ENCODE measurements around the gene PCDHGA6. TPM values are rescaled to one million over a fixed set of nuclear protein-coding genes. Genes with fewer than 3 reads are reported as not detected.
"Not testable (repeated sequence)": the region's sequence is repeated elsewhere in the genome, so short reads cannot be mapped to it uniquely, and the experiment has no call there.

The PCDHGA6 gene
- total RNA-seq, 1 experiment from 2014 or later, result 0.07 TPM

- intact Hi-C loops (cut with micrococcal nuclease), result no loop called here
- Histone ChIP-seq H3K9me3 (ENCODE audit: control insufficient read depth in 1 of 2, insufficient read depth in 1 of 2, low read depth in 1 of 2, low read length in 2 of 2) (no peaks in the 10 kb centered on the region), H3K79me2 (ENCODE audit: insufficient read depth, low read length) (no peaks in the 10 kb centered on the region), H3K9ac (ENCODE audit: low read length) (no peak overlapping the region), H3K4me3 (replicated peaks in 1 of 2; ENCODE audit: low read depth in 1 of 2, low read length in 2 of 2) (no peak overlapping the region), H3K27ac (ENCODE audit: low read depth, low read length) (no peak overlapping the region), H3K4me2 (ENCODE audit: low read length) (no peak overlapping the region), H4K20me1 (ENCODE audit: insufficient read depth) (no peaks in the 10 kb centered on the region), H2AFZ (ENCODE audit: low read depth, low read length, poor library complexity, severe bottlenecking) (no peak overlapping the region), H3K36me3 (ENCODE audit: control insufficient read depth in 1 of 2, insufficient read depth in 2 of 2, low read length in 2 of 2) (no peaks in the 10 kb centered on the region), H3K9me2 (ENCODE audit: insufficient read depth) (no peaks in the 10 kb centered on the region), H3K4me1 (ENCODE audit: control insufficient read depth in 1 of 2, insufficient read depth in 2 of 2, low read length in 2 of 2) (no peaks in the 10 kb centered on the region), H3K27me3 (ENCODE audit: insufficient read depth, low read length) (no peaks in the 10 kb centered on the region)
- no TSS peak for BruUV-seq (replicated peaks)
- POLR2A ChIA-PET, result no interaction called here
- no peak for TF ChIP-seq SRF (IDR thresholded peaks at IDR 0.05; ENCODE audit: low read depth)
- TF ChIP-seq, protein P1, sequence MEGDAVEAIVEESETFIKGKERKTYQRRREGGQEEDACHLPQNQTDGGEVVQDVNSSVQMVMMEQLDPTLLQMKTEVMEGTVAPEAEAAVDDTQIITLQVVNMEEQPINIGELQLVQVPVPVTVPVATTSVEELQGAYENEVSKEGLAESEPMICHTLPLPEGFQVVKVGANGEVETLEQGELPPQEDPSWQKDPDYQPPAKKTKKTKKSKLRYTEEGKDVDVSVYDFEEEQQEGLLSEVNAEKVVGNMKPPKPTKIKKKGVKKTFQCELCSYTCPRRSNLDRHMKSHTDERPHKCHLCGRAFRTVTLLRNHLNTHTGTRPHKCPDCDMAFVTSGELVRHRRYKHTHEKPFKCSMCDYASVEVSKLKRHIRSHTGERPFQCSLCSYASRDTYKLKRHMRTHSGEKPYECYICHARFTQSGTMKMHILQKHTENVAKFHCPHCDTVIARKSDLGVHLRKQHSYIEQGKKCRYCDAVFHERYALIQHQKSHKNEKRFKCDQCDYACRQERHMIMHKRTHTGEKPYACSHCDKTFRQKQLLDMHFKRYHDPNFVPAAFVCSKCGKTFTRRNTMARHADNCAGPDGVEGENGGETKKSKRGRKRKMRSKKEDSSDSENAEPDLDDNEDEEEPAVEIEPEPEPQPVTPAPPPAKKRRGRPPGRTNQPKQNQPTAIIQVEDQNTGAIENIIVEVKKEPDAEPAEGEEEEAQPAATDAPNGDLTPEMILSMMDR (IDR thresholded peaks at IDR 0.05 in 2 of 3, conservative IDR thresholded peaks at IDR 0.05 in 1 of 3; ENCODE audit: borderline replicate concordance in 1 of 3, insufficient read depth in 1 of 3, low read depth in 2 of 3, low read length in 2 of 3), result no peak
- TF ChIP-seq JUND (IDR thresholded peaks at IDR 0.05), result no peak
- TF ChIP-seq SP1 (IDR thresholded peaks at IDR 0.05; ENCODE audit: low read depth), result no peak
- no peak for TF ChIP-seq REST (IDR thresholded peaks at IDR 0.05; ENCODE audit: low read depth)
- no peak for TF ChIP-seq POLR2A (IDR thresholded peaks at IDR 0.05; ENCODE audit: borderline replicate concordance, extremely low read depth, insufficient read depth, insufficient read length)
- no peak for TF ChIP-seq ZBTB33 (IDR thresholded peaks at IDR 0.05; ENCODE audit: extremely low read depth, insufficient replicate concordance, low read length)
- no peak for TF ChIP-seq ELF1 (IDR thresholded peaks at IDR 0.05; ENCODE audit: borderline replicate concordance, low read depth)
- TF ChIP-seq, protein P2, sequence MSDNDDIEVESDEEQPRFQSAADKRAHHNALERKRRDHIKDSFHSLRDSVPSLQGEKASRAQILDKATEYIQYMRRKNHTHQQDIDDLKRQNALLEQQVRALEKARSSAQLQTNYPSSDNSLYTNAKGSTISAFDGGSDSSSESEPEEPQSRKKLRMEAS (IDR thresholded peaks at IDR 0.05), result no peak
- no peak for TF ChIP-seq CEBPB (IDR thresholded peaks at IDR 0.05; ENCODE audit: low read depth)
- TF ChIP-seq CBX3 (IDR thresholded peaks at IDR 0.05; ENCODE audit: low read depth), result no peak
- CTCF ChIA-PET, result interaction anchor here (1.3 kb wide), 1 partner anchor 164 kb away, joined by 3 read pairs; no protein-coding TSS in a partner anchor
- RAD21 ChIA-PET (ENCODE audit: low non-redundant PET in 1 of 2, low total read pairs in 2 of 2, uncharacterized antibody in 2 of 2, unreplicated experiment in 2 of 2), result no interaction called here
- DNase-seq (ENCODE audit: low read depth, low spot score), result no peak
- ATAC-seq, result no peak
These were observed 19.6 kb downstream of the PCDHGA6 start for GRCh38 chr5:141393267-141393666.

DNA sequence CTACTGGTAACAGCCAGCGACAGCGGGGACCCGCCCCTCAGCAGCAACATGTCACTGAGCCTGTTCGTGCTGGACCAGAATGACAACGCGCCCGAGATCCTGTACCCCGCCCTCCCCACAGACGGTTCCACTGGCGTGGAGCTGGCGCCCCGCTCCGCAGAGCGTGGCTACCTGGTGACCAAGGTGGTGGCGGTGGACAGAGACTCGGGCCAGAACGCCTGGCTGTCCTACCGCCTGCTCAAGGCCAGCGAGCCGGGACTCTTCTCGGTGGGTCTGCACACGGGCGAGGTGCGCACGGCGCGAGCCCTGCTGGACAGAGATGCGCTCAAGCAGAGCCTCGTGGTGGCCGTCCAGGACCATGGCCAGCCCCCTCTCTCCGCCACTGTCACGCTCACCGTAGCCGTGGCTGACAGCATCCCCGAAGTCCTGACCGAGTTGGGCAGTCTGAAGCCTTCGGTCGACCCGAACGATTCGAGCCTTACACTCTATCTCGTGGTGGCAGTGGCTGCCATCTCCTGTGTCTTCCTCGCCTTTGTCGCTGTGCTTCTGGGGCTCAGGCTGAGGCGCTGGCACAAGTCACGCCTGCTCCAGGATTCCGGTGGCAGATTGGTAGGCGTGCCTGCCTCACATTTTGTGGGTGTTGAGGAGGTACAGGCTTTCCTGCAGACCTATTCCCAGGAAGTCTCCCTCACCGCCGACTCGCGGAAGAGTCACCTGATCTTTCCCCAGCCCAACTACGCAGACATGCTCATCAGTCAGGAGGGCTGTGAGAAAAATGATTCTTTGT is 20.9 kb downstream of the PCDHGA6 start:
- POLR2A ChIA-PET; H3K4me2 ChIP-seq (ENCODE audit: low read length); H3K27ac ChIP-seq (ENCODE audit: low read depth, low read length); DNase-seq (ENCODE audit: low read depth, low spot score); H3K9me2 ChIP-seq (ENCODE audit: insufficient read depth); RAD21 ChIA-PET (ENCODE audit: low non-redundant PET in 1 of 2, low total read pairs in 2 of 2, uncharacterized antibody in 2 of 2, unreplicated experiment in 2 of 2); H3K4me3 ChIP-seq (replicated peaks in 1 of 2; ENCODE audit: low read depth in 1 of 2, low read length in 2 of 2); H3K27me3 ChIP-seq (ENCODE audit: insufficient read depth, low read length); intact Hi-C loops (cut with micrococcal nuclease); H3K4me1 ChIP-seq (ENCODE audit: control insufficient read depth in 1 of 2, insufficient read depth in 2 of 2, low read length in 2 of 2); BruUV-seq (replicated peaks); H4K20me1 ChIP-seq (ENCODE audit: insufficient read depth); H2AFZ ChIP-seq (ENCODE audit: low read depth, low read length, poor library complexity, severe bottlenecking); H3K9ac ChIP-seq (ENCODE audit: low read length); ATAC-seq; H3K9me3 ChIP-seq (ENCODE audit: control insufficient read depth in 1 of 2, insufficient read depth in 1 of 2, low read depth in 1 of 2, low read length in 2 of 2); H3K79me2 ChIP-seq (ENCODE audit: insufficient read depth, low read length); H3K36me3 ChIP-seq (ENCODE audit: control insufficient read depth in 1 of 2, insufficient read depth in 2 of 2, low read length in 2 of 2): not testable (repeated sequence)
- CTCF ChIA-PET, result interaction anchor here (1.4 to 2.2 kb wide), 2 partner anchors 169 to 172 kb away, joined by 3 to 5 read pairs; partner anchors contain the start of gene PCDHB14
